GM12878 (cell line): Measurements from ENCODE around the gene DES. TPM values are rescaled to one million over a fixed set of nuclear protein-coding genes. Genes with fewer than 3 reads are reported as not detected.

Experiments
- ATAC-seq: fragments of 200-7000 bp; cut with Tn5 transposase; 3 replicates; pipeline ENCODE4 v1.9.1; 2020; ENCODE audit warnings: mild to moderate bottlenecking, moderate library complexity
- BruUV-seq: library from RNA; stranded (reverse); fragments of 400-500 nt; replicated peaks from 2 replicates; lab custom pipeline; 2021; lab: Mats Ljungman, UMichigan
- CTCF ChIA-PET: fragments of 300-600 bp; sonication (Branson Sonifier 250); formaldehyde crosslinking; extraction: SDS; loops from one replicate; lab custom pipeline; 2021; ENCODE audit warnings: inconsistent platforms; lab: Yijun Ruan, JAX
- POLR2A ChIA-PET: fragments of 350-600 bp; formaldehyde crosslinking; extraction: SDS; loops from one replicate; lab custom pipeline; 2021; ENCODE audit warnings: inconsistent platforms; lab: Charles Lee
- RAD21 ChIA-PET: fragments of 300-600 bp; sonication (Branson Sonifier 250); formaldehyde crosslinking; loops from one replicate; lab custom pipeline; 2023; ENCODE audit warnings: antibody characterized with exemption; ENCODE audit not compliant: unreplicated experiment; lab: Charles Lee
- SMC1A ChIA-PET: fragments of 300-600 bp; sonication (Branson Sonifier 250); formaldehyde crosslinking; loops from one replicate; lab custom pipeline; 2023; ENCODE audit not compliant: unreplicated experiment, uncharacterized antibody; lab: Charles Lee
- DNase-seq: peaks from one replicate; pipeline ENCODE4 v3.0.0-alpha.2; 2011; ENCODE audit warnings: low read depth, low spot score
- FAIRE-seq: peaks from 3 replicates; lab custom pipeline; 2011; peaks lifted over from hg19 to GRCh38; lab: Jason Lieb, UNC
- H2AFZ ChIP-seq: 2 replicates; pipeline ENCODE4 v1.6.0; 2011; ENCODE audit warnings: low read depth, low read length, control low read depth; ENCODE audit not compliant: control insufficient read depth
- H3K27ac ChIP-seq: 2 replicates; pipeline ENCODE4 v1.5.1; 2011; ENCODE audit warnings: control low read depth; ENCODE audit not compliant: control insufficient read depth, insufficient read depth
- H3K27me3 ChIP-seq, 2 experiments: replicated peaks in 1 of 2; 2 replicates each; pipeline versions ENCODE4 v1.6.0 to v1.6.1; 2011; ENCODE audit warnings: low read length in 1 of 2; ENCODE audit not compliant: control insufficient read depth in 2 of 2, insufficient read depth in 2 of 2
- H3K36me3 ChIP-seq, 2 experiments: 2 replicates each; pipeline ENCODE4 v1.5.1; 2011; ENCODE audit warnings: low read length in 1 of 2; ENCODE audit not compliant: control insufficient read depth in 2 of 2, insufficient read depth in 2 of 2
- H3K4me1 ChIP-seq: 2 replicates; pipeline ENCODE4 v1.6.1; 2011; ENCODE audit warnings: mild to moderate bottlenecking, low read length, moderate library complexity, mixed read lengths; ENCODE audit not compliant: control insufficient read depth, insufficient read depth
- H3K4me2 ChIP-seq: 2 replicates; pipeline ENCODE4 v1.6.0; 2011; ENCODE audit warnings: control low read depth; ENCODE audit not compliant: control insufficient read depth, insufficient read depth
- H3K4me3 ChIP-seq: fragments of 200-600 bp; sonication (generic); 2 replicates; pipeline ENCODE4 v1.5.1; 2016
- H3K79me2 ChIP-seq: 2 replicates; pipeline ENCODE4 v1.6.0; 2011; ENCODE audit warnings: low read length; ENCODE audit not compliant: control insufficient read depth, insufficient read depth
- H3K9ac ChIP-seq: 2 replicates; pipeline ENCODE4 v1.8.0; 2011; ENCODE audit warnings: low read length, control low read depth, mixed read lengths; ENCODE audit not compliant: control insufficient read depth, insufficient read depth
- H3K9me3 ChIP-seq: replicated peaks from 3 replicates; pipeline ENCODE4 v1.5.1; 2011; ENCODE audit warnings: mild to moderate bottlenecking, low read length; ENCODE audit not compliant: control insufficient read depth, insufficient read depth
- H4K20me1 ChIP-seq: 2 replicates; pipeline ENCODE4 v1.6.0; 2011; ENCODE audit not compliant: control insufficient read depth, insufficient read depth
- ATF2 ChIP-seq: IDR thresholded peaks from 2 replicates; pipeline ENCODE4 v1.6.1; 2012; ENCODE audit warnings: low read length, inconsistent platforms
- BCL11A ChIP-seq: IDR thresholded peaks from 2 replicates; pipeline ENCODE4 v1.6.1; 2011; ENCODE audit warnings: low read depth, low read length
- DPF2 ChIP-seq: fragments of 450-650 bp; IDR thresholded peaks from 2 replicates; pipeline ENCODE4 v1.6.1; 2017; ENCODE audit warnings: mild to moderate bottlenecking
- GATAD2B ChIP-seq: fragments of 450-650 bp; conservative IDR thresholded peaks from 2 replicates; pipeline ENCODE4 v1.6.1; 2017; ENCODE audit warnings: low read depth, mild to moderate bottlenecking, moderate library complexity
- HCFC1 ChIP-seq: fragments of 150-350 bp; IDR thresholded peaks from 2 replicates; pipeline ENCODE4 v1.6.1; 2014; ENCODE audit warnings: low read length
- HDAC6 ChIP-seq: fragments of 200-600 bp; sonication (generic); IDR thresholded peaks from one replicate; pipeline ENCODE4 v1.8.0; 2017; ENCODE audit warnings: antibody characterized with exemption; ENCODE audit not compliant: unreplicated experiment
- JUNB ChIP-seq: IDR thresholded peaks from 2 replicates; pipeline ENCODE4 v1.6.1; 2016; ENCODE audit warnings: antibody characterized with exemption, mild to moderate bottlenecking
- NRF1 ChIP-seq: conservative IDR thresholded peaks from 2 replicates; pipeline ENCODE4 v1.6.1; 2011; ENCODE audit warnings: mild to moderate bottlenecking, low read depth, low read length, improper control_type of control experiment
- SP1 ChIP-seq: IDR thresholded peaks from one replicate; pipeline ENCODE4 v1.6.1; 2011; ENCODE audit warnings: low read depth, low read length
- SPI1 ChIP-seq: IDR thresholded peaks from 2 replicates; pipeline ENCODE4 v1.6.1; 2011; ENCODE audit warnings: low read depth, mild to moderate bottlenecking, low read length, moderate library complexity, borderline replicate concordance; ENCODE audit not compliant: insufficient read depth
- SREBF1 ChIP-seq: IDR thresholded peaks from 2 replicates; pipeline ENCODE4 v1.6.1; 2012; ENCODE audit warnings: mild to moderate bottlenecking, low read length
- SRF ChIP-seq, 2 experiments: IDR thresholded peaks; 2 replicates each; pipeline ENCODE4 v1.6.1; 2011; ENCODE audit warnings: low read depth in 2 of 2, low read length in 2 of 2, mild to moderate bottlenecking in 1 of 2, moderate library complexity in 1 of 2
- WGBS: methylation state at CpG from one replicate; pipeline ENCODE4 v1.1.6; 2016; ENCODE audit warnings: low lambda C conversion rate; ENCODE audit not compliant: insufficient replicate concordance, insufficient coverage; ENCODE audit errors: missing lambda C conversion rate; 5-methylcytosine and 5-hydroxymethylcytosine counted together
- in situ Hi-C: fragments of 300-500 bp; cut with MboI; formaldehyde crosslinking; loops from 9 replicates; pipeline ENCODE4 v1.14.3; 2018; ENCODE audit warnings: mixed read lengths
- intact Hi-C: fragments of 100-400 bp; cut with micrococcal nuclease; formaldehyde crosslinking; loops from one replicate; pipeline ENCODE4 v1.14.2; 2022; ENCODE audit not compliant: unreplicated experiment
- polyA plus RNA-seq, 11 experiments: library from polyadenylated mRNA; depleted of rRNA in 4 of 11; unstranded in 6 of 11; stranded (reverse) in 5 of 11; fragments of >200 nt; fragmentation: Nextera tagmentation in 4 of 11; fragmentation: Illumina TruSeq in 1 of 11; extraction: Ambion mirVana in 4 of 11; extraction: Trizol in 1 of 11; gene quantifications; 1 replicate in 1 of 11; 2 replicates in 10 of 11; pipeline versions ENCODE4 v1.2.1 to v1.2.3, GENCODE V29; 2011 to 2016; ENCODE audit warnings: inconsistent platforms in 2 of 11, missing spikeins in 2 of 11, low read depth in 1 of 11
- total RNA-seq, 4 experiments: library from RNA; depleted of rRNA in 3 of 4; stranded (reverse); fragments of >200 nt in 3 of 4; fragmentation: Illumina TruSeq in 1 of 4; extraction: Trizol in 1 of 4; gene quantifications; 2 replicates each; pipeline versions ENCODE4 v1.2.1 to v1.2.3, GENCODE V29; 2013 to 2021
- TF ChIP-seq, protein P1 (sequence below): fragments of 450-650 bp; IDR thresholded peaks from 2 replicates; pipeline ENCODE4 v1.6.1; 2014; ENCODE audit warnings: mild to moderate bottlenecking
- TF ChIP-seq, protein P2 (sequence below): fragments of 450-650 bp; IDR thresholded peaks from 2 replicates; pipeline ENCODE4 v1.6.1; 2017; ENCODE audit warnings: mild to moderate bottlenecking, moderate library complexity
- TF ChIP-seq, protein P3 (sequence below): fragments of 450-650 bp; IDR thresholded peaks from 2 replicates; pipeline ENCODE4 v1.6.1; 2017; ENCODE audit warnings: mild to moderate bottlenecking

The DES gene
- total and polyA plus RNA-seq, 10 of the 15 experiments (the other 5 are each of a cell fraction or from before 2014, with no cell fraction given), result 0.80 TPM; not detected in 9

- CTCF ChIA-PET, result interaction anchor here (1.1 to 1.6 kb wide), 2 partner anchors 33 to 96 kb away, joined by 3 to 10 read pairs; no protein-coding TSS in a partner anchor
- Histone ChIP-seq H4K20me1 (no peaks in the 10 kb centered on the region; the same call in 1 of the 2 replicates), H2AFZ (no peak within 1 kb of the TSS), H3K79me2 (no peaks in the 10 kb centered on the region), H3K27me3 (peaks cover 4 to 15% of the 10 kb centered on the region in 2 experiments; a peak in 3 of 4 replicates), H3K9ac (no peak within 1 kb of the TSS), H3K4me3 (no peak within 1 kb of the TSS), H3K4me1 (no peaks in the 10 kb centered on the region), H3K4me2 (no peak within 1 kb of the TSS), H3K9me3 (no peaks in the 10 kb centered on the region), H3K36me3 (no peaks in the 10 kb centered on the region), H3K27ac (no peak within 1 kb of the TSS)
- POLR2A ChIA-PET, result no interaction called here
- SMC1A ChIA-PET, result no interaction called here
- WGBS, result 20% methylated on average over 44 of the region's 77 CpGs
- in situ Hi-C loops (no loop called here), intact Hi-C loops (no loop called here)
- ATAC-seq (no peak), FAIRE-seq (no peak), DNase-seq (no peak)
- BruUV-seq, result no TSS peak
- RAD21 ChIA-PET, result no interaction called here
- TF ChIP-seq BCL11A, result no peak
- TF ChIP-seq ATF2, result no peak
- no peak for TF ChIP-seq NRF1
- no peak for TF ChIP-seq DPF2
- TF ChIP-seq GATAD2B, result no peak
- no peak for TF ChIP-seq JUNB
- TF ChIP-seq, protein P1, sequence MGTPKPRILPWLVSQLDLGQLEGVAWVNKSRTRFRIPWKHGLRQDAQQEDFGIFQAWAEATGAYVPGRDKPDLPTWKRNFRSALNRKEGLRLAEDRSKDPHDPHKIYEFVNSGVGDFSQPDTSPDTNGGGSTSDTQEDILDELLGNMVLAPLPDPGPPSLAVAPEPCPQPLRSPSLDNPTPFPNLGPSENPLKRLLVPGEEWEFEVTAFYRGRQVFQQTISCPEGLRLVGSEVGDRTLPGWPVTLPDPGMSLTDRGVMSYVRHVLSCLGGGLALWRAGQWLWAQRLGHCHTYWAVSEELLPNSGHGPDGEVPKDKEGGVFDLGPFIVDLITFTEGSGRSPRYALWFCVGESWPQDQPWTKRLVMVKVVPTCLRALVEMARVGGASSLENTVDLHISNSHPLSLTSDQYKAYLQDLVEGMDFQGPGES, result no peak
- TF ChIP-seq SPI1, result no peak
- TF ChIP-seq SREBF1, result no peak
- no peak for TF ChIP-seq SRF (IDR thresholded peaks at IDR 0.05; ENCODE audit: low read depth in 2 of 2, low read length in 2 of 2)
- no peak for TF ChIP-seq SP1
- TF ChIP-seq, protein P2, sequence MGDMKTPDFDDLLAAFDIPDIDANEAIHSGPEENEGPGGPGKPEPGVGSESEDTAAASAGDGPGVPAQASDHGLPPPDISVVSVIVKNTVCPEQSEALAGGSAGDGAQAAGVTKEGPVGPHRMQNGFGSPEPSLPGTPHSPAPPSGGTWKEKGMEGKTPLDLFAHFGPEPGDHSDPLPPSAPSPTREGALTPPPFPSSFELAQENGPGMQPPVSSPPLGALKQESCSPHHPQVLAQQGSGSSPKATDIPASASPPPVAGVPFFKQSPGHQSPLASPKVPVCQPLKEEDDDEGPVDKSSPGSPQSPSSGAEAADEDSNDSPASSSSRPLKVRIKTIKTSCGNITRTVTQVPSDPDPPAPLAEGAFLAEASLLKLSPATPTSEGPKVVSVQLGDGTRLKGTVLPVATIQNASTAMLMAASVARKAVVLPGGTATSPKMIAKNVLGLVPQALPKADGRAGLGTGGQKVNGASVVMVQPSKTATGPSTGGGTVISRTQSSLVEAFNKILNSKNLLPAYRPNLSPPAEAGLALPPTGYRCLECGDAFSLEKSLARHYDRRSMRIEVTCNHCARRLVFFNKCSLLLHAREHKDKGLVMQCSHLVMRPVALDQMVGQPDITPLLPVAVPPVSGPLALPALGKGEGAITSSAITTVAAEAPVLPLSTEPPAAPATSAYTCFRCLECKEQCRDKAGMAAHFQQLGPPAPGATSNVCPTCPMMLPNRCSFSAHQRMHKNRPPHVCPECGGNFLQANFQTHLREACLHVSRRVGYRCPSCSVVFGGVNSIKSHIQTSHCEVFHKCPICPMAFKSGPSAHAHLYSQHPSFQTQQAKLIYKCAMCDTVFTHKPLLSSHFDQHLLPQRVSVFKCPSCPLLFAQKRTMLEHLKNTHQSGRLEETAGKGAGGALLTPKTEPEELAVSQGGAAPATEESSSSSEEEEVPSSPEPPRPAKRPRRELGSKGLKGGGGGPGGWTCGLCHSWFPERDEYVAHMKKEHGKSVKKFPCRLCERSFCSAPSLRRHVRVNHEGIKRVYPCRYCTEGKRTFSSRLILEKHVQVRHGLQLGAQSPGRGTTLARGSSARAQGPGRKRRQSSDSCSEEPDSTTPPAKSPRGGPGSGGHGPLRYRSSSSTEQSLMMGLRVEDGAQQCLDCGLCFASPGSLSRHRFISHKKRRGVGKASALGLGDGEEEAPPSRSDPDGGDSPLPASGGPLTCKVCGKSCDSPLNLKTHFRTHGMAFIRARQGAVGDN, result no peak
- TF ChIP-seq HCFC1, result no peak
- TF ChIP-seq, protein P3, sequence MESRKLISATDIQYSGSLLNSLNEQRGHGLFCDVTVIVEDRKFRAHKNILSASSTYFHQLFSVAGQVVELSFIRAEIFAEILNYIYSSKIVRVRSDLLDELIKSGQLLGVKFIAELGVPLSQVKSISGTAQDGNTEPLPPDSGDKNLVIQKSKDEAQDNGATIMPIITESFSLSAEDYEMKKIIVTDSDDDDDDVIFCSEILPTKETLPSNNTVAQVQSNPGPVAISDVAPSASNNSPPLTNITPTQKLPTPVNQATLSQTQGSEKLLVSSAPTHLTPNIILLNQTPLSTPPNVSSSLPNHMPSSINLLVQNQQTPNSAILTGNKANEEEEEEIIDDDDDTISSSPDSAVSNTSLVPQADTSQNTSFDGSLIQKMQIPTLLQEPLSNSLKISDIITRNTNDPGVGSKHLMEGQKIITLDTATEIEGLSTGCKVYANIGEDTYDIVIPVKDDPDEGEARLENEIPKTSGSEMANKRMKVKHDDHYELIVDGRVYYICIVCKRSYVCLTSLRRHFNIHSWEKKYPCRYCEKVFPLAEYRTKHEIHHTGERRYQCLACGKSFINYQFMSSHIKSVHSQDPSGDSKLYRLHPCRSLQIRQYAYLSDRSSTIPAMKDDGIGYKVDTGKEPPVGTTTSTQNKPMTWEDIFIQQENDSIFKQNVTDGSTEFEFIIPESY, result no peak
- TF ChIP-seq HDAC6, result no peak
Observed at GRCh38 chr2:219434718-219435525, 16.7 kb downstream of the DES start, which contains the start of gene SPEG. Gene SPEG (plus strand): TSS chr2:219434843. CDS start chr2:219434978, 135 bp downstream.
